A673 (cell line): Measurements from ENCODE around the gene MAN1C1. TPM values are rescaled to one million over a fixed set of nuclear protein-coding genes. Genes with fewer than 3 reads are reported as not detected.

Experiments used
- BruUV-seq: library from RNA; stranded (reverse); fragments of 400-500 nt; replicated peaks from 2 replicates; lab custom pipeline; 2021; lab: Mats Ljungman, UMichigan
- CTCF ChIA-PET: fragments of 300-600 bp; sonication (Branson Sonifier 250); formaldehyde crosslinking; loops from one replicate; lab custom pipeline; 2022; ENCODE audit warnings: antibody characterized with exemption; lab: Charles Lee
- POLR2A ChIA-PET: fragments of 300-600 bp; sonication (Branson Sonifier 250); formaldehyde crosslinking; loops from one replicate; lab custom pipeline; 2022; ENCODE audit warnings: antibody characterized with exemption; ENCODE audit not compliant: low non-redundant PET; lab: Charles Lee
- DNase-seq: peaks from one replicate; pipeline ENCODE4 v3.0.0-alpha.2; 2015; ENCODE audit warnings: low spot score
- H3K27ac ChIP-seq: fragments of 200-600 bp; sonication (generic); 2 replicates; pipeline ENCODE4 v1.5.1; 2016; ENCODE audit warnings: mixed run types, low read depth, mild to moderate bottlenecking, mixed read lengths, antibody characterized with exemption, low read length; ENCODE audit not compliant: poor library complexity, severe bottlenecking
- H3K27me3 ChIP-seq: fragments of 200-600 bp; sonication (generic); replicated peaks from 2 replicates; pipeline ENCODE4 v1.6.1; 2017; ENCODE audit warnings: mixed run types, low read depth, mild to moderate bottlenecking, mixed read lengths, antibody characterized with exemption, low read length; ENCODE audit not compliant: insufficient read depth, poor library complexity
- H3K36me3 ChIP-seq: fragments of 200-600 bp; sonication (generic); 2 replicates; pipeline ENCODE4 v1.6.1; 2016; ENCODE audit warnings: mixed run types, mild to moderate bottlenecking, mixed read lengths, antibody characterized with exemption, low read length; ENCODE audit not compliant: insufficient read depth, poor library complexity, severe bottlenecking
- H3K4me1 ChIP-seq: fragments of 200-600 bp; sonication (generic); 2 replicates; pipeline ENCODE4 v1.6.1; 2017; ENCODE audit warnings: mixed run types, mild to moderate bottlenecking, mixed read lengths, antibody characterized with exemption, low read length; ENCODE audit not compliant: insufficient read depth, poor library complexity, severe bottlenecking
- H3K4me3 ChIP-seq: fragments of 200-600 bp; sonication (generic); 2 replicates; pipeline ENCODE4 v1.5.1; 2016; ENCODE audit warnings: low read depth, mixed run types, mild to moderate bottlenecking, mixed read lengths, low read length; ENCODE audit not compliant: poor library complexity, severe bottlenecking
- H3K9me3 ChIP-seq: fragments of 200-600 bp; sonication (generic); 2 replicates; pipeline ENCODE4 v1.6.1; 2016; ENCODE audit warnings: mixed run types, low read depth, mild to moderate bottlenecking, mixed read lengths, antibody characterized with exemption, low read length; ENCODE audit not compliant: poor library complexity, severe bottlenecking
- EZH2 ChIP-seq: fragments of 200-600 bp; sonication (generic); IDR thresholded peaks from 2 replicates; pipeline ENCODE4 v1.6.1; 2017; ENCODE audit warnings: borderline replicate concordance, low read depth, mild to moderate bottlenecking, mixed read lengths, antibody characterized with exemption, low read length; ENCODE audit not compliant: poor library complexity, severe bottlenecking
- intact Hi-C: fragments of 100-400 bp; cut with micrococcal nuclease; formaldehyde crosslinking; loops from one replicate; pipeline ENCODE4 v1.10.0; 2022; ENCODE audit not compliant: unreplicated experiment
- total RNA-seq: library from RNA; stranded (reverse); gene quantifications from 2 replicates; pipeline ENCODE4 v1.2.3, GENCODE V29; 2021
- TF ChIP-seq, protein P1 (sequence below): fragments of 300-800, 200-600 bp; sonication (generic); conservative IDR thresholded peaks from 2 replicates; pipeline ENCODE4 v1.5.1; 2017; ENCODE audit warnings: low read depth, mild to moderate bottlenecking, antibody characterized with exemption, low read length, moderate library complexity, mixed read lengths

The MAN1C1 gene
- total RNA-seq, 1 experiment from 2014 or later: 0.21 TPM

DNA sequence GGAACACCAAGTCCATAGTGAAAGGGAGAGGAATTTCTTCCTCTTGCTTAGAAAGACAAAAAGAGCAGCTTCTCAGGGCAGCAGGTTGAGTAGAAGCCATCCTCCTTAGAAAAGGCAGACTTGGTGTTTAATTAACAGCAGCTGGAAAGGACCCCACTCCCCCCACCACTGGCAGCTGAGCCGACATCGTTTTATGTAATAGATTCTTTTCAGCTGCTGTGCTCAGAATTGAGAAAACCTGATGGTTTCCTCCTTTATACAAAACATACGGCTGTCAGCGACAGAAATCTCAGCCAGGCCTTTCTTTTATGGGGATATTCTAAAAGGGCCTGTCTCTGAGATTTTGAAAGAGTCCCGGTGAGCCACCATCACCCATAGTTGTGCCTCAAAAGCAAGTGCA, 49.9 kb downstream of the MAN1C1 start:
- TF ChIP-seq, protein P1, sequence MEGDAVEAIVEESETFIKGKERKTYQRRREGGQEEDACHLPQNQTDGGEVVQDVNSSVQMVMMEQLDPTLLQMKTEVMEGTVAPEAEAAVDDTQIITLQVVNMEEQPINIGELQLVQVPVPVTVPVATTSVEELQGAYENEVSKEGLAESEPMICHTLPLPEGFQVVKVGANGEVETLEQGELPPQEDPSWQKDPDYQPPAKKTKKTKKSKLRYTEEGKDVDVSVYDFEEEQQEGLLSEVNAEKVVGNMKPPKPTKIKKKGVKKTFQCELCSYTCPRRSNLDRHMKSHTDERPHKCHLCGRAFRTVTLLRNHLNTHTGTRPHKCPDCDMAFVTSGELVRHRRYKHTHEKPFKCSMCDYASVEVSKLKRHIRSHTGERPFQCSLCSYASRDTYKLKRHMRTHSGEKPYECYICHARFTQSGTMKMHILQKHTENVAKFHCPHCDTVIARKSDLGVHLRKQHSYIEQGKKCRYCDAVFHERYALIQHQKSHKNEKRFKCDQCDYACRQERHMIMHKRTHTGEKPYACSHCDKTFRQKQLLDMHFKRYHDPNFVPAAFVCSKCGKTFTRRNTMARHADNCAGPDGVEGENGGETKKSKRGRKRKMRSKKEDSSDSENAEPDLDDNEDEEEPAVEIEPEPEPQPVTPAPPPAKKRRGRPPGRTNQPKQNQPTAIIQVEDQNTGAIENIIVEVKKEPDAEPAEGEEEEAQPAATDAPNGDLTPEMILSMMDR: no peak
- no peak for TF ChIP-seq EZH2
- no peak overlapping the region for H3K27ac ChIP-seq
- BruUV-seq: no TSS peak
- no peaks in the 10 kb centered on the region for H3K4me1 ChIP-seq
- ChIA-PET POLR2A (no interaction called here), CTCF (no interaction called here)
- no peaks in the 10 kb centered on the region for H3K36me3 ChIP-seq
- H3K4me3 ChIP-seq: no peak overlapping the region
- no peaks in the 10 kb centered on the region for H3K9me3 ChIP-seq
- H3K27me3 ChIP-seq: no peaks in the 10 kb centered on the region
- intact Hi-C loops: no loop called here
- no peak for DNase-seq

DNA sequence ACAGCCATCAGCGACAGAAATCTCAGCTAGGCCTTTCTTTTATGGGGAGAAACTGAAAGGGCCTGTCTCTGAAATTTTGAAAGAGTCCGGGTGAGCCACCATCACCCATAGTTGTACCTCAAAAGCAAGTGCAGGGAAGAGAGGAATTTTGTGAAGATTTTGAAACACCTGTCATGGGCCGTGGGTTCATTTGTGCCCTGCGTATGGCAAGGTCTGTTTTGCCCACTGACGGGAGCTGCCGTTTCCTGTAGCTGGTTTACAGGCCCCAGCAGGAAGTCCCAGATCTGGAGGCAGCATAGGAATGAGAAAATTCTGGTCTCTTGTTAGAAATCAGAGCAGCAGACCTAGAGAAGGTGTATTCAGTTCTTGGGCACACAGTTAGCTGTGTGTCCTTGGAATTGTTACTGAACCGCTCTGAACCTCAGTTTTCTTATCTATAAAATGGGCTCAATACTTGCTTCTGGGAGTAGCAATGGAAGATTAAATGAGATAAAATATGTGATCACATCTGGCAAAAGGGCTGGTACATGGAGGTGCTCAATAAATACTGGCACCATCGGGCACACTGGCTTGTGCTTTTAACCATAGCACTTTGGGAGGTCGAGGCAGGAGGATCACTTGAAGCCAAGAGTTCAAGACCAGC, 52.5 kb downstream of the MAN1C1 start:
- no peaks in the 10 kb centered on the region for H3K27me3 ChIP-seq
- BruUV-seq: no TSS peak
- ChIA-PET POLR2A (no interaction called here), CTCF (no interaction called here)
- H3K36me3 ChIP-seq: no peaks in the 10 kb centered on the region
- TF ChIP-seq, protein P1: no peak
- TF ChIP-seq EZH2: no peak
- intact Hi-C loops: no loop called here
- no peak overlapping the region for H3K4me3 ChIP-seq
- no peaks in the 10 kb centered on the region for H3K9me3 ChIP-seq
- no peak for DNase-seq
- no peak overlapping the region for H3K27ac ChIP-seq
- H3K4me1 ChIP-seq: no peaks in the 10 kb centered on the region

DNA sequence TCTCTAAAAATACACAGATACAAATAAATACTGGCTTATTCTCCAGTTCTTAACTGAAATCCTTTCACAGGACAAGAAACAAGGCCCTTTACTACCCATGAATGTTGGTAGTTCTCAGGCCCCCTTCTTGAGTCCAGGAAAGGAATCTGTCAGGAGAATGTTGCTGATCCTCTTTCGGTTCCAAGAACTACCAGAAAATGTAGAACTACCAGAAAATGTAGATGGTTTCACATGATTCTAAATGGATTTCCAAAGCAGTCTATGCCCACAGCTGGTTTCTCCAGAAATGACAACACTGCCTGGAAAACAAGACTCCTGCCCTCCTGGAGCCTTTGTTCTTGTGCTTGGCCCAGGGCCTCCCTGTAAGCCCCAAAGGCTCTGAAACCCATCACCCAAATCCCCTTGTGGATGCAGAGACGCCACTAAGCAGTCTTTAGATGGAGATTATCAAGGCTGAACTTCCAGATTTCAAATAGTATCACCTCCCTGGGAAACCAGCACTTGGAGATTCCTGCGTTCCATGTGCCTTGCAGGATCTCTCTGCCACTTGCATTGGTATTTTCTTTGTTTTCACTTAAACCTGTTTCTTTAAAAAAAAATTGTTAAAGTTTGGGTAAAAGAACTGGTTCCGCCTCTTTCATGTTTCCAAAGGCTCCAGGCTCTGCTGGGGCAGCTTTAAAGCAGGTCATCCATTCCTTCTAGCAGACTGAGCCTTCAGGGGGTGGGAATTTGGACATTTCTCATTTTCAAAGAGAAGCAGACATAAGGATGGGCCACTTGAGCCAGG, 53.4 kb downstream of the MAN1C1 start:
- no peaks in the 10 kb centered on the region for H3K36me3 ChIP-seq

More for the DNA sequence above, 53.4 kb downstream of the MAN1C1 start:
- BruUV-seq: no TSS peak
- Histone ChIP-seq H3K27me3 (no peaks in the 10 kb centered on the region), H3K27ac (no peak overlapping the region), H3K4me3 (no peak overlapping the region), H3K4me1 (no peaks in the 10 kb centered on the region), H3K9me3 (no peaks in the 10 kb centered on the region)
- CTCF ChIA-PET: no interaction called here
- POLR2A ChIA-PET: no interaction called here
- TF ChIP-seq, protein P1: no peak
- TF ChIP-seq EZH2: no peak
- intact Hi-C loops: no loop called here
- no peak for DNase-seq
